GM12878 (cell line): Measurements from ENCODE around the gene MYOZ1. TPM values are rescaled to one million over a fixed set of nuclear protein-coding genes. Genes with fewer than 3 reads are reported as not detected.

Experiments
- ATAC-seq: fragments of 200-7000 bp; cut with Tn5 transposase; 3 replicates; pipeline ENCODE4 v1.9.1; 2020; ENCODE audit warnings: mild to moderate bottlenecking, moderate library complexity
- BruUV-seq: library from RNA; stranded (reverse); fragments of 400-500 nt; replicated peaks from 2 replicates; lab custom pipeline; 2021; lab: Mats Ljungman, UMichigan
- CTCF ChIA-PET: fragments of 300-600 bp; sonication (Branson Sonifier 250); formaldehyde crosslinking; extraction: SDS; loops from one replicate; lab custom pipeline; 2021; ENCODE audit warnings: inconsistent platforms; lab: Yijun Ruan, JAX
- POLR2A ChIA-PET: fragments of 350-600 bp; formaldehyde crosslinking; extraction: SDS; loops from one replicate; lab custom pipeline; 2021; ENCODE audit warnings: inconsistent platforms; lab: Charles Lee
- RAD21 ChIA-PET: fragments of 300-600 bp; sonication (Branson Sonifier 250); formaldehyde crosslinking; loops from one replicate; lab custom pipeline; 2023; ENCODE audit warnings: antibody characterized with exemption; ENCODE audit not compliant: unreplicated experiment; lab: Charles Lee
- SMC1A ChIA-PET: fragments of 300-600 bp; sonication (Branson Sonifier 250); formaldehyde crosslinking; loops from one replicate; lab custom pipeline; 2023; ENCODE audit not compliant: unreplicated experiment, uncharacterized antibody; lab: Charles Lee
- DNase-seq: peaks from one replicate; pipeline ENCODE4 v3.0.0-alpha.2; 2011; ENCODE audit warnings: low read depth, low spot score
- FAIRE-seq: peaks from 3 replicates; lab custom pipeline; 2011; peaks lifted over from hg19 to GRCh38; lab: Jason Lieb, UNC
- H2AFZ ChIP-seq: 2 replicates; pipeline ENCODE4 v1.6.0; 2011; ENCODE audit warnings: low read depth, low read length, control low read depth; ENCODE audit not compliant: control insufficient read depth
- H3K27ac ChIP-seq: 2 replicates; pipeline ENCODE4 v1.5.1; 2011; ENCODE audit warnings: control low read depth; ENCODE audit not compliant: control insufficient read depth, insufficient read depth
- H3K27me3 ChIP-seq, 2 experiments: replicated peaks in 1 of 2; 2 replicates each; pipeline versions ENCODE4 v1.6.0 to v1.6.1; 2011; ENCODE audit warnings: low read length in 1 of 2; ENCODE audit not compliant: control insufficient read depth in 2 of 2, insufficient read depth in 2 of 2
- H3K36me3 ChIP-seq, 2 experiments: 2 replicates each; pipeline ENCODE4 v1.5.1; 2011; ENCODE audit warnings: low read length in 1 of 2; ENCODE audit not compliant: control insufficient read depth in 2 of 2, insufficient read depth in 2 of 2
- H3K4me1 ChIP-seq: 2 replicates; pipeline ENCODE4 v1.6.1; 2011; ENCODE audit warnings: mild to moderate bottlenecking, low read length, moderate library complexity, mixed read lengths; ENCODE audit not compliant: control insufficient read depth, insufficient read depth
- H3K4me2 ChIP-seq: 2 replicates; pipeline ENCODE4 v1.6.0; 2011; ENCODE audit warnings: control low read depth; ENCODE audit not compliant: control insufficient read depth, insufficient read depth
- H3K4me3 ChIP-seq: fragments of 200-600 bp; sonication (generic); 2 replicates; pipeline ENCODE4 v1.5.1; 2016
- H3K79me2 ChIP-seq: 2 replicates; pipeline ENCODE4 v1.6.0; 2011; ENCODE audit warnings: low read length; ENCODE audit not compliant: control insufficient read depth, insufficient read depth
- H3K9ac ChIP-seq: 2 replicates; pipeline ENCODE4 v1.8.0; 2011; ENCODE audit warnings: low read length, control low read depth, mixed read lengths; ENCODE audit not compliant: control insufficient read depth, insufficient read depth
- H3K9me3 ChIP-seq: replicated peaks from 3 replicates; pipeline ENCODE4 v1.5.1; 2011; ENCODE audit warnings: mild to moderate bottlenecking, low read length; ENCODE audit not compliant: control insufficient read depth, insufficient read depth
- H4K20me1 ChIP-seq: 2 replicates; pipeline ENCODE4 v1.6.0; 2011; ENCODE audit not compliant: control insufficient read depth, insufficient read depth
- IKZF1 ChIP-seq: fragments of 450-650 bp; conservative IDR thresholded peaks from 2 replicates; pipeline ENCODE4 v1.6.1; 2017; ENCODE audit warnings: antibody characterized with exemption, mild to moderate bottlenecking
- IKZF2 ChIP-seq, 2 experiments: fragments of 450-650 bp; IDR thresholded peaks; 2 replicates each; pipeline ENCODE4 v1.6.1; 2017; ENCODE audit warnings: mild to moderate bottlenecking in 2 of 2, moderate library complexity in 2 of 2
- MYC ChIP-seq: IDR thresholded peaks from 2 replicates; pipeline ENCODE4 v1.6.1; 2011; ENCODE audit warnings: mild to moderate bottlenecking, low read length, moderate library complexity, inconsistent platforms; ENCODE audit not compliant: insufficient read depth, insufficient replicate concordance, insufficient read length, severe bottlenecking
- NRF1 ChIP-seq: conservative IDR thresholded peaks from 2 replicates; pipeline ENCODE4 v1.6.1; 2011; ENCODE audit warnings: mild to moderate bottlenecking, low read depth, low read length, improper control_type of control experiment
- RUNX3 ChIP-seq: IDR thresholded peaks from 2 replicates; pipeline ENCODE4 v1.6.1; 2012; ENCODE audit warnings: low read length, inconsistent platforms
- WGBS: methylation state at CpG from one replicate; pipeline ENCODE4 v1.1.6; 2016; ENCODE audit warnings: low lambda C conversion rate; ENCODE audit not compliant: insufficient replicate concordance, insufficient coverage; ENCODE audit errors: missing lambda C conversion rate; 5-methylcytosine and 5-hydroxymethylcytosine counted together
- in situ Hi-C: fragments of 300-500 bp; cut with MboI; formaldehyde crosslinking; loops from 9 replicates; pipeline ENCODE4 v1.14.3; 2018; ENCODE audit warnings: mixed read lengths
- intact Hi-C: fragments of 100-400 bp; cut with micrococcal nuclease; formaldehyde crosslinking; loops from one replicate; pipeline ENCODE4 v1.14.2; 2022; ENCODE audit not compliant: unreplicated experiment
- polyA plus RNA-seq, 11 experiments: library from polyadenylated mRNA; depleted of rRNA in 4 of 11; unstranded in 6 of 11; stranded (reverse) in 5 of 11; fragments of >200 nt; fragmentation: Nextera tagmentation in 4 of 11; fragmentation: Illumina TruSeq in 1 of 11; extraction: Ambion mirVana in 4 of 11; extraction: Trizol in 1 of 11; gene quantifications; 1 replicate in 1 of 11; 2 replicates in 10 of 11; pipeline versions ENCODE4 v1.2.1 to v1.2.3, GENCODE V29; 2011 to 2016; ENCODE audit warnings: inconsistent platforms in 2 of 11, missing spikeins in 2 of 11, low read depth in 1 of 11
- total RNA-seq, 4 experiments: library from RNA; depleted of rRNA in 3 of 4; stranded (reverse); fragments of >200 nt in 3 of 4; fragmentation: Illumina TruSeq in 1 of 4; extraction: Trizol in 1 of 4; gene quantifications; 2 replicates each; pipeline versions ENCODE4 v1.2.1 to v1.2.3, GENCODE V29; 2013 to 2021
- TF ChIP-seq, protein P1 (sequence below): fragments of 450-650 bp; IDR thresholded peaks from 2 replicates; pipeline ENCODE4 v1.6.1; 2017; ENCODE audit warnings: low read depth, mild to moderate bottlenecking, moderate library complexity

MYOZ1 gene
- total and polyA plus RNA-seq, 10 of the 15 experiments (the other 5 are each of a cell fraction or from before 2014, with no cell fraction given) = 0.05 to 2.0 (median 0.62) TPM

DNA sequence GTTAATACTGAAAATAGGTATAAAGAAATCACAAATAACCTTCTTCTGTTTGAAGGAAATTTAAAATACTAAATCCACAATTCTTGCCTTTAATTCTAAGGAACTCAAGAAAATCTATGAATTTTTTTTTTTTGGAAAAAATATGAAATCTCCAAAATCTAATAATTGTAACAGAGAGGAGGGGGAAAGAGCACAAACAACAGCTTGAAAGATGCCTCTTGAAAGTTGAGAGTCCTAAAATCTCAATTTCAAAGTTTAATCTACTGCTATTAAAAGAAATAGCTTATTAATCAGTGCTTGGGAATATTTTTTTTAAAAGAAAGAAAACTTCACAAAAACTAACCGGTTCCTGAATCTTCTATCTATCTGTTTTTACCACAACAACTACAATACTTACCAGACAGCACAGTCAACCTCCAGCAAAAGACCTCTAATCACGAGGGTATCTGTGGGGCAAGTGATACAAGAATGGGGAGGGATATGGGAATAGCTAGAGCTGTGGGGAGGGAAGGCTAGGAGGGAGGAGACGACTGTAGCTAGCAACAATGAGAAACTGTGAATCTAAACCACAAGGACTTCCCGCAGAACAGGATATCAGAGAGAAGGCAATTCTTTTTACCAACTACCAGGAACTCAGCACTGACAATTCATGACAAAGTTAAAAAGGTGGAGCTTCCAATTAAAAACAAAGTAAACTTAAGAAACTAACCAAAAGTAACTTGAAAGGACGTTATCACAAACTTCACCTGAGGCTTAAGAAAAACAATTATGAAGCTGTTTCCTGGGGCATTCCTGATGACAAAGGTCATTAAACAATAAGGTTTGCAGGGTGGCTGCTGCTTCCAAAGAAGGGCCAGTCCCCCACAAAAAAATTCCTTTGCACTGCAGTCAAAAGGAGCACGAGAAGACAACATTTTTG lies 50.1 kb downstream of the MYOZ1 start, which contains the start of gene USP54:
USP54 (minus strand) TSS at position 462 of the 919 bp plus-strand sequence. CDS start 15,684 bp downstream, outside the sequence.
- intact Hi-C loops (no loop called here), in situ Hi-C loops (no loop called here)
- H4K20me1 ChIP-seq = no peaks in the 10 kb centered on the region
- H3K9ac ChIP-seq = peak within 1 kb of the TSS; percentile 14; the same call in 1 of the 2 replicates
- H3K79me2 ChIP-seq = no peaks in the 10 kb centered on the region
- ChIA-PET SMC1A (interaction anchor here (0.7 to 2.2 kb wide), 12 partner anchors 9 to 59 kb away, joined by 3 to 8 read pairs (median 4); no protein-coding TSS in a partner anchor), POLR2A (interaction anchor here (0.6 to 1.3 kb wide), 7 partner anchors 10 to 164 kb away, joined by 3 to 4 read pairs (median 3); no protein-coding TSS in a partner anchor), RAD21 (interaction anchor here (1.0 to 2.4 kb wide), 6 partner anchors 14 to 126 kb away, joined by 3 to 6 read pairs (median 4); no protein-coding TSS in a partner anchor), CTCF (interaction anchor here (0.7 to 1.6 kb wide), 5 partner anchors 9 to 295 kb away, joined by 3 to 7 read pairs (median 3); no protein-coding TSS in a partner anchor)
- H3K9me3 ChIP-seq = no peaks in the 10 kb centered on the region
- no peaks in the 10 kb centered on the region for H3K36me3 ChIP-seq
- ATAC-seq = peak; percentile 69
- 39% methylated on average over 6 of the region's 6 CpGs for WGBS
- no peak for DNase-seq
- H3K27ac ChIP-seq = no peak within 1 kb of the TSS
- H3K4me1 ChIP-seq = peaks cover 4% of the 10 kb centered on the region; the same call in 1 of the 2 replicates
- BruUV-seq = no TSS peak
- 0 out of 2 replicates have a peak, but pooled peaks have one; percentile 18 for TF ChIP-seq IKZF1
- no peak for TF ChIP-seq MYC
- peak; percentile 53; the same call in 1 of the 2 replicates for TF ChIP-seq RUNX3
- peak in 1 of 2 experiments; percentile 28; a peak in 2 of 4 replicates for TF ChIP-seq IKZF2 (IDR thresholded peaks at IDR 0.05)
- TF ChIP-seq, protein P1, sequence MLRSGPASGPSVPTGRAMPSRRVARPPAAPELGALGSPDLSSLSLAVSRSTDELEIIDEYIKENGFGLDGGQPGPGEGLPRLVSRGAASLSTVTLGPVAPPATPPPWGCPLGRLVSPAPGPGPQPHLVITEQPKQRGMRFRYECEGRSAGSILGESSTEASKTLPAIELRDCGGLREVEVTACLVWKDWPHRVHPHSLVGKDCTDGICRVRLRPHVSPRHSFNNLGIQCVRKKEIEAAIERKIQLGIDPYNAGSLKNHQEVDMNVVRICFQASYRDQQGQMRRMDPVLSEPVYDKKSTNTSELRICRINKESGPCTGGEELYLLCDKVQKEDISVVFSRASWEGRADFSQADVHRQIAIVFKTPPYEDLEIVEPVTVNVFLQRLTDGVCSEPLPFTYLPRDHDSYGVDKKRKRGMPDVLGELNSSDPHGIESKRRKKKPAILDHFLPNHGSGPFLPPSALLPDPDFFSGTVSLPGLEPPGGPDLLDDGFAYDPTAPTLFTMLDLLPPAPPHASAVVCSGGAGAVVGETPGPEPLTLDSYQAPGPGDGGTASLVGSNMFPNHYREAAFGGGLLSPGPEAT = peak; percentile 21; the same call in 1 of the 2 replicates
- TF ChIP-seq NRF1 = no peak
- H3K27me3 ChIP-seq = no peaks in the 10 kb centered on the region
- peak; percentile 74 for FAIRE-seq
- H2AFZ ChIP-seq = peak within 1 kb of the TSS; percentile 86
- H3K4me3 ChIP-seq = no peak within 1 kb of the TSS
- peak within 1 kb of the TSS; percentile 30 for H3K4me2 ChIP-seq
